NB4 (cell line): ENCODE results near the gene NECAB2.

Source experiments
- DNase-seq: peaks from one replicate; pipeline ENCODE4 v3.0.0; 2010; ENCODE audit warnings: low read depth
- H3K4me3 ChIP-seq: one replicate; pipeline ENCODE4 v1.5.1; 2011; ENCODE audit warnings: mild to moderate bottlenecking, low read depth, low read length, moderate library complexity
- MYC ChIP-seq: IDR thresholded peaks from 2 replicates; pipeline ENCODE4 v1.6.1; 2011; ENCODE audit warnings: low read depth, low read length
- POLR2A ChIP-seq: IDR thresholded peaks from 2 replicates; pipeline ENCODE4 v1.6.1; 2011; ENCODE audit warnings: mild to moderate bottlenecking; ENCODE audit not compliant: insufficient read length; ENCODE audit errors: extremely low read depth
- TF ChIP-seq, protein P1 (sequence below): IDR thresholded peaks from 2 replicates; pipeline ENCODE4 v1.6.1; 2011; ENCODE audit warnings: low read depth, low read length
- TF ChIP-seq, protein P2 (sequence below): IDR thresholded peaks from one replicate; pipeline ENCODE4 v1.5.1; 2012; ENCODE audit warnings: low read depth, low read length

NECAB2 gene

DNA sequence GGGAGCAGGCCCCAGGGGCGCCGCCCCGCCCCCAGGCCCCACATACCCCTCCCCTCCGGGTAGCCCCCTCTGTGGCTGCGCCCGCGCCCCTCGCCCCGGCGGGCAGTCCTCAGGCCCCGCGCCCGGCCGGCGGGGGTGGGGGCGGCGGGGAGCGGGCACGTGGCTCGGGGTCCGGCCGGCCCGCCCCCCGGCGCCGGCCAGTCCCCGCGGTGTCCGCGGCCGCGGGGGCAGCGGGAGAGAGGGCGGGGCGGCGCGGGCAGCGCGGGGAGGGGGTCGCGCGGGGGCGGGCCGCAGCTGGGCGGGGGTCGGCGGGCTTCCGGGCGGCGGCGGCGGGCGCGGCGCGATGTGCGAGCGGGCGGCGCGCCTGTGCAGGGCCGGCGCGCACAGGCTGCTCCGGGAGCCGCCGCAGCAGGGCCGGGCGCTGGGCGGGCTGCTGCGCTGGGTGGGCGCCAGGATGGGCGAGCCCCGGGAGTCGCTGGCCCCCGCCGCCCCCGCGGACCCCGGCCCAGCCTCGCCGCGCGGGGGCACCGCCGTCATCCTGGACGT, 335 bp downstream of the NECAB2 start:
- TF ChIP-seq, protein P1, sequence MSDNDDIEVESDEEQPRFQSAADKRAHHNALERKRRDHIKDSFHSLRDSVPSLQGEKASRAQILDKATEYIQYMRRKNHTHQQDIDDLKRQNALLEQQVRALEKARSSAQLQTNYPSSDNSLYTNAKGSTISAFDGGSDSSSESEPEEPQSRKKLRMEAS: no peak
- TF ChIP-seq POLR2A: no peak
- TF ChIP-seq MYC: no peak
- TF ChIP-seq, protein P2, sequence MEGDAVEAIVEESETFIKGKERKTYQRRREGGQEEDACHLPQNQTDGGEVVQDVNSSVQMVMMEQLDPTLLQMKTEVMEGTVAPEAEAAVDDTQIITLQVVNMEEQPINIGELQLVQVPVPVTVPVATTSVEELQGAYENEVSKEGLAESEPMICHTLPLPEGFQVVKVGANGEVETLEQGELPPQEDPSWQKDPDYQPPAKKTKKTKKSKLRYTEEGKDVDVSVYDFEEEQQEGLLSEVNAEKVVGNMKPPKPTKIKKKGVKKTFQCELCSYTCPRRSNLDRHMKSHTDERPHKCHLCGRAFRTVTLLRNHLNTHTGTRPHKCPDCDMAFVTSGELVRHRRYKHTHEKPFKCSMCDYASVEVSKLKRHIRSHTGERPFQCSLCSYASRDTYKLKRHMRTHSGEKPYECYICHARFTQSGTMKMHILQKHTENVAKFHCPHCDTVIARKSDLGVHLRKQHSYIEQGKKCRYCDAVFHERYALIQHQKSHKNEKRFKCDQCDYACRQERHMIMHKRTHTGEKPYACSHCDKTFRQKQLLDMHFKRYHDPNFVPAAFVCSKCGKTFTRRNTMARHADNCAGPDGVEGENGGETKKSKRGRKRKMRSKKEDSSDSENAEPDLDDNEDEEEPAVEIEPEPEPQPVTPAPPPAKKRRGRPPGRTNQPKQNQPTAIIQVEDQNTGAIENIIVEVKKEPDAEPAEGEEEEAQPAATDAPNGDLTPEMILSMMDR: no peak
- no peak overlapping the region for H3K4me3 ChIP-seq
- DNase-seq: no peak

DNA sequence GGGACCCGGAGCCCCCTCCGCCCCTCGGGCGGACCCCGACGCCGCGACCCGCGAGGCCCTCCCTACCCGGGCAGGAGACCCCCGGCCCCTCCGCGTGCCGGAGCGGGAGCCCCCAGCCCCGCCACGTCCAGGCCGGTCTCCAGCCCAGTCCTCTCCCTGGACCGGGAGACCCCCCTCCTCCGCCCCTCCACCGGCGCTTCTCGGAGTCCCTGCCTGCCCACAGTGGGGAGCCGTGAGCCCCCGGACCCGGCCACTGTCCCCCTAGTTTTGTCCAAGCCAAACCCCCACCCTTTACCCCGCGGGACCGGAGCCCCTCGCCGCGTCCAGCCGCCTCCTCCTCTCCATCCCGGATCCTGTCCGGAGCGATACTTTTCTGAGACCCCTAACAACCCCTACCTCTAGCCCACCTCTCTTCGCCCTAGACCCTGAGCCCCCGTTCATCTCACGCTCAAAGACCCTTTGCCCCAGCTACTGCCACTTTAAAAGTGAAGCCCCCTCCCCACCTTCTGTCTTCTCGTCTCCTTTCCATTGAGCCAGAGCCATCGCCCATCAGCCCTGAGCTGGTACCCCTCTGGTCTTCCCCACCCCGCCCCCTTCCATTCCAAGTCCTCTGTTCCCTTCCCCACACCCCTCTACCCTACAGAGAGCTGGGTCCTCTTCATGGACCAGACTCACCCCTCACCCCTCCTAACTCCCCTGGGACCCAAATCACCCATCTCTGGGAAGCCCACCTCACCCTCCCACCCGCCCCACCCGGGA, 1.0 kb downstream of the NECAB2 start:
- TF ChIP-seq, protein P1: no peak
- TF ChIP-seq, protein P2: no peak
- TF ChIP-seq MYC: no peak
- TF ChIP-seq POLR2A: no peak
- H3K4me3 ChIP-seq: no peak overlapping the region
- DNase-seq: no peak

DNA sequence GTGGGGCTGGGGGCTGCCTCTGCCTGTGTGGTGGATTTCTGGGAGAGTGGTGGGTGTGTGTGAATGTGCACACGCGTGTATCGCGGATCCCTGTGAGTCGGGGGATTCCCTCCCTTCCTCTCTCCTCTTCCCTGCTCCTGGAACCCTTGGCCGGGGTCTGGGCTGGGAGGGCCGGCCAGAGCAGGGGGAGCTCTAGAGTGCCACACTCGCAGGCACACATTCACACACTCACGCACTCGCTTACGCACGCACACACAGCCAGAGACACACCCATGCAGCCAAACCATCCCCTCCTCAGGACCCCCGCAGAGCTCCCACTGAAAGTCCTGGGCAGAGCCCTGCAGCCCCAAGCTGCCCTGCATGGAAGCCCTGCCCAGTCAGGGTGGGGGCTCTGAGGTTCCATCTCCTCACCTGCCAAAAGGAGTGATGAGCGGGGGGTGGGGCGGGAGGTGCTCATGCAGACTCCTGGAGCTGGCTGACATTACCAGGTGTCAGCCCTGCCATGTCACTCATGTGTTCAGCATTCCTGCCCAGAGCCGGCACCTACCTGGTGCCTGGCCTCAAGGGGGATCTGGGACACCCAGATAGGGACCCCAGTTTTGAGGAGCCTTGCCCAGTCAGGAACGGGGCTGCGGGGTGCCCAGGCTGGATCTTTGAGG, 1.9 kb downstream of the NECAB2 start:
- TF ChIP-seq MYC (no peak), POLR2A (no peak)
- TF ChIP-seq, protein P1: no peak
- TF ChIP-seq, protein P2: no peak
- DNase-seq: no peak
- no peak overlapping the region for H3K4me3 ChIP-seq

DNA sequence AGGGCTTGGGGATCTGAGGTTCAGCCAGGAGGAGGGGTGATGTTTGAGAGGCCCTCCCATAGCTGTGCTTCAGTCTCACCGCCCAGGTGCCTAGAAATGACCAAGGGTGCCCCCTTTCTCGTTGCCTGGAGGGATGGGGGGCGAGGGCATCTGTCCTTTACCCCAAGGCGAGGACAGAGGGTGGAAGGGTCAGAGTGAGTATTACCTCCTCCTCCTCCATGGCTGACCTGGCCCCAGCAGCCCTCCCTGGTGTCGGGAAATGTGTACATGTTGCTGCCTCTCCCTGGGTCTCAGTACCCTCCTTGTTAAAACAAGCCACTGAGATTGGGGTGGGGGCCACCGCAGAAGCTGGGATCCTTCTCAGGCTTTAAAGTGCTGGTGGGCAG, 2.4 kb downstream of the NECAB2 start:
- no peak overlapping the region for H3K4me3 ChIP-seq
- TF ChIP-seq, protein P2: no peak
- TF ChIP-seq, protein P1: no peak
- no peak for TF ChIP-seq POLR2A
- no peak for TF ChIP-seq MYC

DNA sequence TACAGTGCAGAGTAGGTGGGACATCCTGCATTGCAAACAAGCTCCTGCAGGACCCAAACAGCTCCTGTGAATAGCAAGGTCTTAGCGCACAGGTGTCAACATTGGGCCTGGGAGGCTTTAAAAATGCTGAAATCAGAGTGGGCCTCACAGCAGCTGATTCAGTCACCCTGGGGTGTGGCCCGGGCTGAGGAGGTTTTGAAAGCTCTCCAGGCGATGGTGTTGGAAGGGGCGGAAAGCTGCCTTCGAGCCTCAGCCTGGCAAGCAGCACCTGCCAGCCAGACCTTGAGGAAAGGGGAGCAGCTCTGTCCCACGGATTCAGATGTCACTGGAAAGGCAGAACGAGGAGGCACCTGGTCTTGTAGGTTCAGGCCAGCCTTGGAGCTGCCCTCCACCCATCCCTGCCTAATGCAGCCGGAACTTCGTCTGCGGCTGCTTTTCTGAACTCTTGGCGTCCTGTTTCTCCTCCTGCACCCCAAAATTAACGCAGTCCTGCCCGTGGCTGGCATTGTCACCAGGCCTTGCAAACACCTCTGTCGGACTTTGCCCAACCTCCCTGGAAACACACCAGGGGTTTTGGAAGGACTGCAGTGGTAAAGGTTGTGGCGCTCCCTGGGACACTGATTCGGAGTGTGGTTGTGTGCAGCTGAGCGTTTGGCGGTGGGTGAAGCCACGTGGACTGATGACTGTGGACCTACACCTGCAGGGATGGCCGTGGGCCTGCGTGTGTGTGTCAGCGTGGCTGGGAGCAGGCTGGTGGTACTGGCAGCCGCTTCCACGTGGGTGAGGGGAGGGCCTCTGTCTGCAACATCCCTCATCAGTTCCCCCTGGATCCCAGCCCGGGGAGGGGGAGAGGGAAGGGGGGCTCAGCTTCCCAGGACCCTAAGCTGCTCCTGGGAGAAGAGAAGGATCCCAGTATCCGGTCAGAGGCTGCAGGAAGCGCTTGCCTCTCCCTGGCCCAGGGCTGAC, 3.4 kb downstream of the NECAB2 start:
- TF ChIP-seq MYC (no peak), POLR2A (no peak)
- TF ChIP-seq, protein P1: no peak
- TF ChIP-seq, protein P2: no peak
- DNase-seq: no peak
- no peak overlapping the region for H3K4me3 ChIP-seq

More for the DNA sequence above, 2.4 kb downstream of the NECAB2 start:
- DNase-seq: no peak
